HG03342 (cell line): ENCODE measurements around the gene ADTRP.
"Not testable (repeated sequence)": the region's sequence is repeated elsewhere in the genome, so short reads cannot be mapped to it uniquely, and the experiment has no call there.

Source experiments
- ATAC-seq: cut with Tn5 transposase; IDR thresholded peaks from one replicate; pipeline ENCODE4 v1.9.1; 2021; ENCODE audit warnings: mild to moderate bottlenecking, moderate library complexity; ENCODE audit not compliant: unreplicated experiment

ADTRP gene

GRCh38 chr6:11804135-11804534 is 25.5 kb upstream of the ADTRP start:
- ATAC-seq, result no peak

GRCh38 chr6:11803591-11803971 is 25.0 kb upstream of the ADTRP start:
- ATAC-seq, result no peak

- ATAC-seq, result no peak
Observed at GRCh38 chr6:11802886-11803590, 24.4 kb upstream of the ADTRP start.

GRCh38 chr6:11800531-11800930 is 21.9 kb upstream of the ADTRP start:
- ATAC-seq, result not testable (repeated sequence)

- ATAC-seq, result no peak
Observed at GRCh38 chr6:11798538-11798937, 19.9 kb upstream of the ADTRP start.

GRCh38 chr6:11798096-11798495 is 19.5 kb upstream of the ADTRP start:
- no peak for ATAC-seq

GRCh38 chr6:11796829-11797228 is 18.2 kb upstream of the ADTRP start:
- ATAC-seq, result no peak

GRCh38 chr6:11795403-11795802 is 16.8 kb upstream of the ADTRP start:
- ATAC-seq, result no peak

- ATAC-seq, result no peak
Observed at GRCh38 chr6:11793277-11793676, 14.7 kb upstream of the ADTRP start.

- no peak for ATAC-seq
Observed at GRCh38 chr6:11791354-11792107, 12.9 kb upstream of the ADTRP start.

GRCh38 chr6:11789744-11790143 is 11.1 kb upstream of the ADTRP start:
- ATAC-seq, result no peak

- ATAC-seq, result no peak
Observed at GRCh38 chr6:11788043-11788442, 9.4 kb upstream of the ADTRP start.

- ATAC-seq, result peak; percentile 90
Observed at GRCh38 chr6:11785774-11786579, 7.4 kb upstream of the ADTRP start.

- ATAC-seq, result peak; percentile 66
Observed at GRCh38 chr6:11785415-11785773, 6.8 kb upstream of the ADTRP start.

- no peak for ATAC-seq
Observed at GRCh38 chr6:11784341-11784740, 5.7 kb upstream of the ADTRP start.

GRCh38 chr6:11783524-11784064 is 5.0 kb upstream of the ADTRP start:
- ATAC-seq, result no peak

GRCh38 chr6:11782524-11782923 is 3.9 kb upstream of the ADTRP start:
- ATAC-seq, result no peak

GRCh38 chr6:11780097-11780428 is 1.5 kb upstream of the ADTRP start:
- no peak for ATAC-seq

GRCh38 chr6:11779329-11780096 is 910 bp upstream of the ADTRP start:
- no peak for ATAC-seq

GRCh38 chr6:11778036-11778435 is 567 bp downstream of the ADTRP start:
- no peak for ATAC-seq
